Measurements from ENCODE around the gene ELF2. TPM values are rescaled to one million over a fixed set of nuclear protein-coding genes. Genes with fewer than 3 reads are reported as not detected.

Gene ELF2
- polyA plus RNA-seq, 1 of the 3 experiments (the other 2 are of a cell fraction): 14.0 TPM

- TF ChIP-seq USF2 (IDR thresholded peaks at IDR 0.05; ENCODE audit: borderline replicate concordance, low read depth, low read length) (no peak; the same call in 1 of the 2 replicates), TAF1 (IDR thresholded peaks at IDR 0.05; ENCODE audit: borderline replicate concordance, low read depth, low read length) (peak; percentile 80; the same call in 1 of the 2 replicates), RAD21 (IDR thresholded peaks at IDR 0.05; ENCODE audit: low read length) (no peak), NRF1 (IDR thresholded peaks at IDR 0.05; ENCODE audit: low read depth, low read length) (peak; percentile 51), CHD2 (IDR thresholded peaks at IDR 0.05; ENCODE audit: low read length, partially characterized antibody) (peak; percentile 50), MEF2A (IDR thresholded peaks at IDR 0.05; ENCODE audit: borderline replicate concordance, low read depth) (no peak), NFIC (IDR thresholded peaks at IDR 0.05; ENCODE audit: borderline replicate concordance) (no peak), IRF3 (IDR thresholded peaks at IDR 0.05; ENCODE audit: low read depth, low read length) (no peak), JUND (IDR thresholded peaks at IDR 0.05) (no peak), YY1 (IDR thresholded peaks at IDR 0.05; ENCODE audit: low read depth) (no peak; the same call in 1 of the 2 replicates), FOXM1 (IDR thresholded peaks at IDR 0.05; ENCODE audit: low read depth) (no peak; the same call in 1 of the 2 replicates)
Measured at GRCh38 chr4:139177869-139178619, 1.0 kb upstream of the ELF2 start (continued).

- Histone ChIP-seq H3K4me2 (peak overlapping the region; percentile 93), H3K27ac (ENCODE audit: low read depth in 2 of 2, low read length in 1 of 2) (peak overlapping the region; percentile 87 to 94), H3K9ac (peak overlapping the region; percentile 94), H2AFZ (ENCODE audit: low read depth) (peak overlapping the region; percentile 91), H3F3A (replicated peaks; ENCODE audit: insufficient read depth) (peaks cover 32% of the 10 kb centered on the region), H3K4me1 (ENCODE audit: control insufficient read depth in 1 of 2, insufficient read depth in 2 of 2, low read depth in 1 of 2, low read length in 1 of 2) (peaks cover 3 to 17% of the 10 kb centered on the region in 2 experiments; a peak in 3 of 4 replicates), H3K4me3 (ENCODE audit: low read depth in 2 of 2, low read length in 1 of 2) (peak overlapping the region; percentile 94 to 98), H3K79me2 (ENCODE audit: insufficient read depth) (peaks cover 49% of the 10 kb centered on the region), H4K20me1 (ENCODE audit: insufficient read depth) (peaks cover 6% of the 10 kb centered on the region; the same call in 1 of the 2 replicates), H3K9me2 (no peaks in the 10 kb centered on the region), H3K27me3 (ENCODE audit: insufficient read depth) (no peaks in the 10 kb centered on the region), H3K36me3 (replicated peaks in 1 of 2; ENCODE audit: control insufficient read depth in 1 of 2, insufficient read depth in 2 of 2, low read length in 1 of 2) (no peaks in the 10 kb centered on the region), H3K9me3 (no peaks in the 10 kb centered on the region)
- DNase-seq: peak; percentile 84
- WGBS (ENCODE audit: low lambda C conversion rate): 0% methylated on average over 12 of the region's 89 CpGs
- CTCF ChIA-PET: interaction anchor here (0.7 to 3.7 kb wide), 10 partner anchors 9 to 321 kb away, joined by 3 to 19 read pairs (median 4); no protein-coding TSS in a partner anchor
- POLR2A ChIA-PET: interaction anchor here (1.0 to 3.6 kb wide), 4 partner anchors 8 to 161 kb away, joined by 3 to 19 read pairs (median 4); partner anchors contain the start of genes NAA15 and NDUFC1
- TF ChIP-seq EZH2phosphoT487 (IDR thresholded peaks at IDR 0.05; ENCODE audit: borderline replicate concordance, low read depth) (no peak), ELF1 (IDR thresholded peaks at IDR 0.05) (0 out of 2 replicates have a peak, but pooled peaks have one; percentile 7), SMC3 (IDR thresholded peaks at IDR 0.05; ENCODE audit: low read depth, low read length) (no peak), FOSL2 (IDR thresholded peaks at IDR 0.05; ENCODE audit: borderline replicate concordance, low read depth) (no peak; the same call in 1 of the 2 replicates), GABPA (IDR thresholded peaks at IDR 0.05; ENCODE audit: low read depth) (peak; percentile 23; the same call in 1 of the 2 replicates), TEAD4 (IDR thresholded peaks at IDR 0.05; ENCODE audit: borderline replicate concordance, insufficient read depth) (no peak), TAF1 (IDR thresholded peaks at IDR 0.05; ENCODE audit: borderline replicate concordance, low read depth, low read length) (peak; percentile 47; the same call in 1 of the 2 replicates), EP300 (IDR thresholded peaks at IDR 0.05; ENCODE audit: borderline replicate concordance in 1 of 2, low read depth in 1 of 2, low read length in 1 of 2) (0 out of 4 replicates have a peak, but pooled peaks of 1 of the 2 experiments have one; percentile 14), MAX (IDR thresholded peaks at IDR 0.05; ENCODE audit: low read depth) (0 out of 2 replicates have a peak, but pooled peaks have one; percentile 1), USF1 (IDR thresholded peaks at IDR 0.05; ENCODE audit: borderline replicate concordance, low read depth) (0 out of 2 replicates have a peak, but pooled peaks have one; percentile 9), SIN3A (IDR thresholded peaks at IDR 0.05; ENCODE audit: borderline replicate concordance, low read depth, low read length) (0 out of 2 replicates have a peak, but pooled peaks have one; percentile 20), CHD2 (IDR thresholded peaks at IDR 0.05; ENCODE audit: low read length, partially characterized antibody) (peak; percentile 51)
Measured at GRCh38 chr4:139176302-139177048, 543 bp downstream of the ELF2 start.
